ENCODE data around the gene ABCG1. TPM values are rescaled to one million over a fixed set of nuclear protein-coding genes. Genes with fewer than 3 reads are reported as not detected.

Gene ABCG1
- total RNA-seq, 1 donor from 2014 or later = 1.9 TPM

DNA sequence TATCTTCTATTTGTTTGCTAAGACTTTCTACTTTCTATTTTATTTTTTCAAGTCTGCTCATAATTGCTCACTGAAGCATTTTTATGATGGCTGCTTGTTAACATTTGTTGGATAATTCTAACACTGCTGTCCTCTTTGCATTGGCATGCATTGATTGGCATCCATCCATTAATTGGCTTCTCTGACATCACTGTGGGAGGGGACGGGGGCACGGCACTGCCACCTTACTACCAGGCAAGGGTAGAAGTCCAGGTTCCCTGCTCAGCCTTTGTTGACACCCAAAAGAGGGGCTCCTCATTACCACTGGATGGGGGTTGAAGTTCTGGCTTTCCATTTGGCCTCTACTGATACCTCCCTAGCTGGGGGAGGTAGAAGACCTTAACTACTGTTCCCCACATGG lies 11.5 kb upstream of the ABCG1 start:
- no peaks in the 10 kb centered on the region for H3K27me3 ChIP-seq
- TF ChIP-seq EZH2 (IDR thresholded peaks at IDR 0.05) (no peak), EZH2phosphoT487 (IDR thresholded peaks at IDR 0.05) (no peak)
- TF ChIP-seq, protein P1, sequence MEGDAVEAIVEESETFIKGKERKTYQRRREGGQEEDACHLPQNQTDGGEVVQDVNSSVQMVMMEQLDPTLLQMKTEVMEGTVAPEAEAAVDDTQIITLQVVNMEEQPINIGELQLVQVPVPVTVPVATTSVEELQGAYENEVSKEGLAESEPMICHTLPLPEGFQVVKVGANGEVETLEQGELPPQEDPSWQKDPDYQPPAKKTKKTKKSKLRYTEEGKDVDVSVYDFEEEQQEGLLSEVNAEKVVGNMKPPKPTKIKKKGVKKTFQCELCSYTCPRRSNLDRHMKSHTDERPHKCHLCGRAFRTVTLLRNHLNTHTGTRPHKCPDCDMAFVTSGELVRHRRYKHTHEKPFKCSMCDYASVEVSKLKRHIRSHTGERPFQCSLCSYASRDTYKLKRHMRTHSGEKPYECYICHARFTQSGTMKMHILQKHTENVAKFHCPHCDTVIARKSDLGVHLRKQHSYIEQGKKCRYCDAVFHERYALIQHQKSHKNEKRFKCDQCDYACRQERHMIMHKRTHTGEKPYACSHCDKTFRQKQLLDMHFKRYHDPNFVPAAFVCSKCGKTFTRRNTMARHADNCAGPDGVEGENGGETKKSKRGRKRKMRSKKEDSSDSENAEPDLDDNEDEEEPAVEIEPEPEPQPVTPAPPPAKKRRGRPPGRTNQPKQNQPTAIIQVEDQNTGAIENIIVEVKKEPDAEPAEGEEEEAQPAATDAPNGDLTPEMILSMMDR (IDR thresholded peaks at IDR 0.05) = no peak
- no peak overlapping the region for H3K4me3 ChIP-seq
- H3K9me3 ChIP-seq (ENCODE audit: low read depth) = no peaks in the 10 kb centered on the region
- Mint-ChIP-seq H3K4me3 (no peak overlapping the region), H3K27me3 (ENCODE audit: insufficient read depth, low read depth) (peaks cover 3% of the 10 kb centered on the region), H3K27ac (no peak overlapping the region), H3K4me1 (peaks cover 22% of the 10 kb centered on the region), H3K36me3 (no peaks in the 10 kb centered on the region), H3K9me3 (peaks cover 11% of the 10 kb centered on the region)
- H3K79me2 ChIP-seq (ENCODE audit: low read depth) = no peaks in the 10 kb centered on the region
- H2AFZ ChIP-seq (replicated peaks) = no peak overlapping the region
- no peak overlapping the region for H3K27ac ChIP-seq
- H3K36me3 ChIP-seq = no peaks in the 10 kb centered on the region
- no peak overlapping the region for H3K4me2 ChIP-seq
- no peak for DNase-seq (ENCODE audit: low spot score)
- H3F3A ChIP-seq (ENCODE audit: low read depth) = no peaks in the 10 kb centered on the region
- no peak overlapping the region for H3K9ac ChIP-seq
- no peaks in the 10 kb centered on the region for H4K20me1 ChIP-seq (ENCODE audit: low read depth)
- H3K4me1 ChIP-seq = peaks cover 8% of the 10 kb centered on the region

DNA sequence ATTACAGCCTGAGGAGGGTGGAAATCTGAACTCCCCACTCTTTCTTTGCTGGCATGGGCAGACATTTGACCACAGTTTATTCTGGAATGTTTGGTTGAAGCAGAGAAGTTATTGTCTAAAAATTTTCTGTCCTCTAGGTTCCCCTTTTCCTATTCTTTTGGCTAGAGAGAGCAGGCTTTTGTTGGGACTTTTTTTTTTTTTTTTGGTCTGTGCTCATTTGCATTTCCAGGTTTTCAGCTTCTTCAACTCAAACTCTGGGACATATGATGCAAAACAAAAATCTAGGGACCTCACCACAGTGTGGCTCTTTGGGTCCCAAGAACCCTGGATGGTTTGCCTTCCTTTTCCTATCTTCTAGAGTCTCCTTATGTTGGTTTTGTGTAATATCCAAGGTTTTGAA lies 10.9 kb upstream of the ABCG1 start:
- Mint-ChIP-seq H3K27ac (no peak overlapping the region), H3K36me3 (no peaks in the 10 kb centered on the region), H3K4me3 (no peak overlapping the region), H3K9me3 (peaks cover 11% of the 10 kb centered on the region), H3K27me3 (ENCODE audit: insufficient read depth, low read depth) (peaks cover 2% of the 10 kb centered on the region), H3K4me1 (peaks cover 22% of the 10 kb centered on the region)
- H3K36me3 ChIP-seq = no peaks in the 10 kb centered on the region
- H4K20me1 ChIP-seq (ENCODE audit: low read depth) = no peaks in the 10 kb centered on the region
- H3K9ac ChIP-seq = no peak overlapping the region
- DNase-seq (ENCODE audit: low spot score) = no peak
- no peak overlapping the region for H3K4me3 ChIP-seq
- no peak for TF ChIP-seq EZH2phosphoT487 (IDR thresholded peaks at IDR 0.05)
- TF ChIP-seq EZH2 (IDR thresholded peaks at IDR 0.05) = no peak
- TF ChIP-seq, protein P1 (IDR thresholded peaks at IDR 0.05) = no peak
- no peaks in the 10 kb centered on the region for H3K79me2 ChIP-seq (ENCODE audit: low read depth)
- H3K27ac ChIP-seq = no peak overlapping the region
- H3K27me3 ChIP-seq = no peaks in the 10 kb centered on the region
- no peaks in the 10 kb centered on the region for H3K9me3 ChIP-seq (ENCODE audit: low read depth)
- no peak overlapping the region for H2AFZ ChIP-seq (replicated peaks)
- no peak overlapping the region for H3K4me2 ChIP-seq
- peaks cover 8% of the 10 kb centered on the region for H3K4me1 ChIP-seq
- H3F3A ChIP-seq (ENCODE audit: low read depth) = no peaks in the 10 kb centered on the region

DNA sequence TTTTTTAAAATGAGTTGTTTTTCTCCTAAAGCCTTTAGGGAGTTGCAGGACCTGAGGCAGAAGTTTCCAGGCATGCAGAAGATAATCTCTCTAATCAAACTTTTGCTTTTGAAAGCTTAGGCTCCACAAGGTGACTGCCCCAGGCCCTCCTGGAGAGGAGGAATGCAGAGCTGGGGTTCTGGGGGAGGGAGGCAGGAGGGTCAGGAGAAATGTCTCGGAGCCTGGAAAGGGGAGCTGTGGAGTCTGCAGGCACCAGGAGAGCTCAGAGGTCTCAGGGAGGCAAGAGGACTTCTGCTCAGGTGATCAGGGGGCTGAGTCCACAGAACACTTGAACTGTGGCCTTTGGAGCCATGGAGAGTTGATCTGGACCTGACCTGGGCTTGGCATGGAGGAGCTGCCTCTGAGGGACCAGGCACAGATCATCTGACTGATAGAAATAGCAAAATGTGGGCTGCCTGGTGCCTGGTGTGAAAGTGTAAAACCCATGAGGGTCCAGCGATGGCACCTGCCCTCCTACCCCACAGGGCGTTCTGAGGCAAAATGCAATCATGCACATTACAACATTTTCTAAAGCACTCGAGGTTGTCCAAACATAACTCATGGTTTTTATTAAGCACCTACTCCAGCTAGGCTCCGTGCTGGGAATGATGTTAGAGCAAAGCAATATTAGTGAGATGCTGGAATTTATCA lies 10.0 kb upstream of the ABCG1 start:
- Histone ChIP-seq H3K27ac (no peak overlapping the region), H3K4me1 (peaks cover 8% of the 10 kb centered on the region), H3K4me2 (no peak overlapping the region), H3K79me2 (ENCODE audit: low read depth) (no peaks in the 10 kb centered on the region), H3K36me3 (no peaks in the 10 kb centered on the region), H3K4me3 (no peak overlapping the region), H2AFZ (replicated peaks) (no peak overlapping the region), H3K9me3 (ENCODE audit: low read depth) (no peaks in the 10 kb centered on the region), H3F3A (ENCODE audit: low read depth) (no peaks in the 10 kb centered on the region), H4K20me1 (ENCODE audit: low read depth) (no peaks in the 10 kb centered on the region), H3K9ac (no peak overlapping the region), H3K27me3 (no peaks in the 10 kb centered on the region)
- peaks cover 22% of the 10 kb centered on the region for H3K4me1 Mint-ChIP-seq
- TF ChIP-seq EZH2phosphoT487 (IDR thresholded peaks at IDR 0.05) (no peak), EZH2 (IDR thresholded peaks at IDR 0.05) (no peak)
- TF ChIP-seq, protein P1 (IDR thresholded peaks at IDR 0.05) = no peak
- H3K27ac Mint-ChIP-seq = no peak overlapping the region
- no peak overlapping the region for H3K4me3 Mint-ChIP-seq
- peaks cover 11% of the 10 kb centered on the region for H3K9me3 Mint-ChIP-seq
- DNase-seq (ENCODE audit: low spot score) = no peak
- H3K36me3 Mint-ChIP-seq = no peaks in the 10 kb centered on the region
- H3K27me3 Mint-ChIP-seq (ENCODE audit: insufficient read depth, low read depth) = peaks cover 3% of the 10 kb centered on the region
